GM12878 (cell line): ENCODE data around the gene SSTR1.

Source experiments
- CTCF ChIP-seq, 3 experiments: IDR thresholded peaks in 2 of 3; conservative IDR thresholded peaks in 1 of 3; 2 replicates each; pipeline ENCODE4 v1.5.1; 2011; ENCODE audit warnings: low read depth in 3 of 3, low read length in 3 of 3, mild to moderate bottlenecking in 3 of 3, control low read depth in 2 of 3, moderate library complexity in 2 of 3, inconsistent platforms in 1 of 3, mixed read lengths in 1 of 3; ENCODE audit not compliant: control insufficient read depth in 2 of 3, insufficient read depth in 1 of 3; ENCODE audit errors: extremely low read depth in 1 of 3
- FOXK2 ChIP-seq: fragments of 450-650 bp; IDR thresholded peaks from 2 replicates; pipeline ENCODE4 v1.6.1; 2017; ENCODE audit warnings: mild to moderate bottlenecking, moderate library complexity
- MEF2B ChIP-seq: fragments of 450-650 bp; IDR thresholded peaks from 2 replicates; pipeline ENCODE4 v1.6.1; 2018; ENCODE audit warnings: mild to moderate bottlenecking, moderate library complexity; ENCODE audit not compliant: partially characterized antibody, poor library complexity, severe bottlenecking
- PKNOX1 ChIP-seq: fragments of 450-650 bp; IDR thresholded peaks from 2 replicates; pipeline ENCODE4 v1.6.1; 2016; ENCODE audit warnings: mild to moderate bottlenecking
- POLR2A ChIP-seq: IDR thresholded peaks from 2 replicates; pipeline ENCODE4 v1.6.1; 2011; ENCODE audit warnings: low read depth, mild to moderate bottlenecking, low read length
- POLR2AphosphoS5 ChIP-seq: IDR thresholded peaks from 2 replicates; pipeline ENCODE4 v1.6.1; 2011; ENCODE audit warnings: mild to moderate bottlenecking, low read length, inconsistent platforms
- REST ChIP-seq: IDR thresholded peaks from 2 replicates; pipeline ENCODE4 v1.6.1; 2012; ENCODE audit warnings: mild to moderate bottlenecking, low read depth, low read length
- TARDBP ChIP-seq: IDR thresholded peaks from 2 replicates; pipeline ENCODE4 v1.6.1; 2016; ENCODE audit warnings: borderline replicate concordance
- ZNF207 ChIP-seq: fragments of 450-650 bp; IDR thresholded peaks from 2 replicates; pipeline ENCODE4 v1.6.1; 2014; ENCODE audit warnings: antibody characterized with exemption, mild to moderate bottlenecking, borderline replicate concordance

- no peak for TF ChIP-seq TARDBP
- TF ChIP-seq FOXK2 = no peak
- no peak for TF ChIP-seq PKNOX1
- no peak for TF ChIP-seq CTCF (IDR thresholded peaks at IDR 0.05 in 2 of 3, conservative IDR thresholded peaks at IDR 0.05 in 1 of 3; ENCODE audit: control insufficient read depth in 2 of 3, extremely low read depth in 1 of 3, insufficient read depth in 1 of 3, low read depth in 3 of 3, low read length in 3 of 3)
- no peak for TF ChIP-seq POLR2A
- TF ChIP-seq POLR2AphosphoS5 = no peak
- TF ChIP-seq ZNF207 = no peak
- TF ChIP-seq REST = no peak
- no peak for TF ChIP-seq MEF2B
Observed at GRCh38 chr14:38213001-38213400, 5.3 kb downstream of the SSTR1 start.
